HepG2 (cell line): ENCODE results near the gene LTB4R. TPM values are rescaled to one million over a fixed set of nuclear protein-coding genes. Genes with fewer than 3 reads are reported as not detected.

Experiments
- ARNT2 ChIP-seq: sonication (generic); formaldehyde crosslinking; IDR thresholded peaks from 2 replicates; pipeline ENCODE4 v1.8.0; 2022; ENCODE audit warnings: mild to moderate bottlenecking, low read depth, missing genetic modification reagents, moderate library complexity
- CEBPB ChIP-seq: IDR thresholded peaks from 2 replicates; pipeline ENCODE4 v1.6.1; 2011; ENCODE audit warnings: low read depth, low read length, improper control_type of control experiment, borderline replicate concordance
- FOXA3 ChIP-seq: IDR thresholded peaks from 2 replicates; pipeline ENCODE4 v1.6.1; 2016; ENCODE audit warnings: missing genetic modification reagents, missing compliant biosample characterization
- IKZF4 ChIP-seq: sonication (generic); formaldehyde crosslinking; IDR thresholded peaks from 2 replicates; pipeline ENCODE4 v1.5.1; 2020; ENCODE audit warnings: borderline replicate concordance, mild to moderate bottlenecking, low read depth, missing genetic modification reagents; ENCODE audit errors: not compliant biosample characterization
- ISX ChIP-seq: sonication (generic); formaldehyde crosslinking; conservative IDR thresholded peaks from 2 replicates; pipeline ENCODE4 v1.5.0; 2020; ENCODE audit warnings: missing genetic modification reagents
- JDP2 ChIP-seq: sonication (generic); formaldehyde crosslinking; IDR thresholded peaks from 2 replicates; pipeline ENCODE4 v1.8.1; 2022; ENCODE audit warnings: missing genetic modification reagents, borderline replicate concordance
- MAFF ChIP-seq: IDR thresholded peaks from 2 replicates; pipeline ENCODE4 v1.6.1; 2011; ENCODE audit warnings: low read depth, low read length, improper control_type of control experiment
- POLR2AphosphoS5 ChIP-seq: IDR thresholded peaks from 2 replicates; pipeline ENCODE4 v1.6.1; 2012; ENCODE audit warnings: low read depth, low read length
- PRMT3 ChIP-seq: sonication (generic); formaldehyde crosslinking; IDR thresholded peaks from 2 replicates; pipeline ENCODE4 v1.8.1; 2022; ENCODE audit warnings: low read depth, mild to moderate bottlenecking, moderate library complexity, missing genetic modification reagents, borderline replicate concordance
- SMC3 ChIP-seq: IDR thresholded peaks from 2 replicates; pipeline ENCODE4 v1.6.1; 2011; ENCODE audit warnings: low read length, improper control_type of control experiment
- SNAPC2 ChIP-seq: sonication (generic); formaldehyde crosslinking; IDR thresholded peaks from 2 replicates; pipeline ENCODE4 v1.8.1; 2022; ENCODE audit warnings: mild to moderate bottlenecking, missing genetic modification reagents
- TBL1XR1 ChIP-seq: fragments of 150-350 bp; IDR thresholded peaks from 2 replicates; pipeline ENCODE4 v1.6.1; 2014; ENCODE audit warnings: borderline replicate concordance, low read length; ENCODE audit not compliant: partially characterized antibody
- TRIM24 ChIP-seq: sonication (generic); formaldehyde crosslinking; IDR thresholded peaks from 2 replicates; pipeline ENCODE4 v1.8.0; 2022; ENCODE audit warnings: mild to moderate bottlenecking, missing genetic modification reagents
- ZBTB8A ChIP-seq: sonication (generic); formaldehyde crosslinking; IDR thresholded peaks from 2 replicates; pipeline ENCODE4 v1.4.0; 2020; ENCODE audit warnings: mild to moderate bottlenecking, low read depth, missing genetic modification reagents, borderline replicate concordance
- ZFAT ChIP-seq: sonication (generic); formaldehyde crosslinking; conservative IDR thresholded peaks from 2 replicates; pipeline ENCODE4 v1.8.1; 2023; ENCODE audit warnings: missing genetic modification reagents, inconsistent platforms
- ZKSCAN1 ChIP-seq: fragments of 150-350 bp; IDR thresholded peaks from 2 replicates; pipeline ENCODE4 v1.6.1; 2014; ENCODE audit warnings: low read length
- ZMYM3 ChIP-seq: sonication (generic); formaldehyde crosslinking; IDR thresholded peaks from 2 replicates; pipeline ENCODE4 v1.5.1; 2020; ENCODE audit warnings: mild to moderate bottlenecking, missing genetic modification reagents
- ZNF33B ChIP-seq: sonication (generic); formaldehyde crosslinking; IDR thresholded peaks from 2 replicates; pipeline ENCODE4 v1.5.1; 2020; ENCODE audit warnings: mild to moderate bottlenecking, missing genetic modification reagents
- ZNF546 ChIP-seq: sonication (generic); formaldehyde crosslinking; conservative IDR thresholded peaks from 2 replicates; pipeline ENCODE4 v1.8.1; 2023; ENCODE audit warnings: mild to moderate bottlenecking, missing genetic modification reagents
- ZNF564 ChIP-seq: sonication (generic); formaldehyde crosslinking; IDR thresholded peaks from 2 replicates; pipeline ENCODE4 v1.8.1; 2023; ENCODE audit warnings: mild to moderate bottlenecking, missing genetic modification reagents
- ZNF567 ChIP-seq: sonication (generic); formaldehyde crosslinking; IDR thresholded peaks from 2 replicates; pipeline ENCODE4 v1.8.1; 2023; ENCODE audit warnings: mild to moderate bottlenecking, missing genetic modification reagents, borderline replicate concordance
- ZNF780A ChIP-seq: sonication (generic); formaldehyde crosslinking; IDR thresholded peaks from 2 replicates; pipeline ENCODE4 v1.8.0; 2022; ENCODE audit warnings: mild to moderate bottlenecking, missing genetic modification reagents, moderate library complexity
- polyA plus RNA-seq, 8 experiments: library from polyadenylated mRNA; depleted of rRNA in 3 of 8; stranded (reverse) in 7 of 8; unstranded in 1 of 8; fragments of >200 nt; fragmentation: Illumina TruSeq in 4 of 8; extraction: Trizol in 4 of 8; gene quantifications; 2 replicates each; pipeline versions ENCODE4 v1.2.1 to v1.2.3, GENCODE V29; 2011 to 2016; ENCODE audit warnings: low read depth in 4 of 8, missing spikeins in 1 of 8, mixed read lengths in 1 of 8; ENCODE audit not compliant: insufficient read depth in 1 of 8
- total RNA-seq, 5 experiments: library from RNA; depleted of rRNA; stranded (reverse); fragments of >200 nt; fragmentation: Illumina TruSeq; extraction: Trizol; gene quantifications; 2 replicates each; pipeline ENCODE4 v1.2.3, GENCODE V29; 2016; ENCODE audit warnings: low read depth in 1 of 5
- TF ChIP-seq, protein P1 (sequence below): IDR thresholded peaks from 2 replicates; pipeline ENCODE4 v1.6.1; 2018; ENCODE audit warnings: missing genetic modification reagents, mild to moderate bottlenecking, missing compliant biosample characterization
- TF ChIP-seq, protein P2 (sequence below): sonication (generic); formaldehyde crosslinking; IDR thresholded peaks from 2 replicates; pipeline ENCODE4 v1.5.0; 2020; ENCODE audit warnings: missing genetic modification reagents
- TF ChIP-seq, protein P3 (sequence below): sonication (generic); formaldehyde crosslinking; IDR thresholded peaks from 2 replicates; pipeline ENCODE4 v1.5.0; 2020; ENCODE audit warnings: missing genetic modification reagents, mild to moderate bottlenecking, borderline replicate concordance
- TF ChIP-seq, protein P4 (sequence below): fragments of 450-650 bp; IDR thresholded peaks from 2 replicates; pipeline ENCODE4 v1.6.1; 2017

Gene LTB4R
- total and polyA plus RNA-seq, 2 of the 13 experiments (the other 11 are each of a cell fraction or from before 2014, with no cell fraction given): 3.2 to 8.2 TPM

GRCh38 chr14:24315807-24316596, 4.7 kb downstream of the LTB4R start (continued):
- TF ChIP-seq PRMT3 (CRISPR knock-in tag) (no peak), ZMYM3 (CRISPR knock-in tag) (peak; percentile 77; the same call in 1 of the 2 replicates), ZBTB8A (CRISPR knock-in tag) (peak; percentile 82; the same call in 1 of the 2 replicates), ZNF546 (CRISPR knock-in tag) (peak; percentile 100), SMC3 (no peak), ZNF33B (CRISPR knock-in tag) (peak; percentile 99), MAFF (0 out of 2 replicates have a peak, but pooled peaks have one; percentile 64), ZNF780A (CRISPR knock-in tag) (no peak), JDP2 (CRISPR knock-in tag) (no peak), TBL1XR1 (peak; percentile 27), TRIM24 (CRISPR knock-in tag) (no peak), ZNF564 (CRISPR knock-in tag) (no peak), IKZF4 (CRISPR knock-in tag) (peak; percentile 100), ZNF567 (peak; percentile 98), ZKSCAN1 (0 out of 2 replicates have a peak, but pooled peaks have one; percentile 39), POLR2AphosphoS5 (peak; percentile 38), CEBPB (no peak), FOXA3 (CRISPR knock-in tag) (peak; percentile 55), SNAPC2 (peak; percentile 96), ZFAT (peak; percentile 96), ISX (CRISPR knock-in tag) (peak; percentile 99), ARNT2 (CRISPR knock-in tag) (peak; percentile 98)
- TF ChIP-seq, protein P1, sequence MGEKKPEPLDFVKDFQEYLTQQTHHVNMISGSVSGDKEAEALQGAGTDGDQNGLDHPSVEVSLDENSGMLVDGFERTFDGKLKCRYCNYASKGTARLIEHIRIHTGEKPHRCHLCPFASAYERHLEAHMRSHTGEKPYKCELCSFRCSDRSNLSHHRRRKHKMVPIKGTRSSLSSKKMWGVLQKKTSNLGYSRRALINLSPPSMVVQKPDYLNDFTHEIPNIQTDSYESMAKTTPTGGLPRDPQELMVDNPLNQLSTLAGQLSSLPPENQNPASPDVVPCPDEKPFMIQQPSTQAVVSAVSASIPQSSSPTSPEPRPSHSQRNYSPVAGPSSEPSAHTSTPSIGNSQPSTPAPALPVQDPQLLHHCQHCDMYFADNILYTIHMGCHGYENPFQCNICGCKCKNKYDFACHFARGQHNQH: peak; percentile 99
- TF ChIP-seq, protein P2, sequence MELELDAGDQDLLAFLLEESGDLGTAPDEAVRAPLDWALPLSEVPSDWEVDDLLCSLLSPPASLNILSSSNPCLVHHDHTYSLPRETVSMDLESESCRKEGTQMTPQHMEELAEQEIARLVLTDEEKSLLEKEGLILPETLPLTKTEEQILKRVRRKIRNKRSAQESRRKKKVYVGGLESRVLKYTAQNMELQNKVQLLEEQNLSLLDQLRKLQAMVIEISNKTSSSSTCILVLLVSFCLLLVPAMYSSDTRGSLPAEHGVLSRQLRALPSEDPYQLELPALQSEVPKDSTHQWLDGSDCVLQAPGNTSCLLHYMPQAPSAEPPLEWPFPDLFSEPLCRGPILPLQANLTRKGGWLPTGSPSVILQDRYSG (CRISPR knock-in tag): peak; percentile 99
- TF ChIP-seq, protein P3, sequence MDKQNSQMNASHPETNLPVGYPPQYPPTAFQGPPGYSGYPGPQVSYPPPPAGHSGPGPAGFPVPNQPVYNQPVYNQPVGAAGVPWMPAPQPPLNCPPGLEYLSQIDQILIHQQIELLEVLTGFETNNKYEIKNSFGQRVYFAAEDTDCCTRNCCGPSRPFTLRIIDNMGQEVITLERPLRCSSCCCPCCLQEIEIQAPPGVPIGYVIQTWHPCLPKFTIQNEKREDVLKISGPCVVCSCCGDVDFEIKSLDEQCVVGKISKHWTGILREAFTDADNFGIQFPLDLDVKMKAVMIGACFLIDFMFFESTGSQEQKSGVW (CRISPR knock-in tag): no peak
- TF ChIP-seq, protein P4, sequence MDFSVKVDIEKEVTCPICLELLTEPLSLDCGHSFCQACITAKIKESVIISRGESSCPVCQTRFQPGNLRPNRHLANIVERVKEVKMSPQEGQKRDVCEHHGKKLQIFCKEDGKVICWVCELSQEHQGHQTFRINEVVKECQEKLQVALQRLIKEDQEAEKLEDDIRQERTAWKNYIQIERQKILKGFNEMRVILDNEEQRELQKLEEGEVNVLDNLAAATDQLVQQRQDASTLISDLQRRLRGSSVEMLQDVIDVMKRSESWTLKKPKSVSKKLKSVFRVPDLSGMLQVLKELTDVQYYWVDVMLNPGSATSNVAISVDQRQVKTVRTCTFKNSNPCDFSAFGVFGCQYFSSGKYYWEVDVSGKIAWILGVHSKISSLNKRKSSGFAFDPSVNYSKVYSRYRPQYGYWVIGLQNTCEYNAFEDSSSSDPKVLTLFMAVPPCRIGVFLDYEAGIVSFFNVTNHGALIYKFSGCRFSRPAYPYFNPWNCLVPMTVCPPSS: no peak
